Neural progenitor cell (in vitro differentiated cells): ENCODE measurements around the gene NDST1. TPM values are rescaled to one million over a fixed set of nuclear protein-coding genes. Genes with fewer than 3 reads are reported as not detected.

ENCODE experiments used
- DNase-seq: peaks from one replicate; pipeline ENCODE4 v3.0.0-alpha.2; 2016; ENCODE audit warnings: low spot score
- H2AFZ ChIP-seq: fragments of 200-600 bp; sonication (generic); replicated peaks from 2 replicates; pipeline ENCODE4 v1.6.1; 2016; ENCODE audit warnings: antibody characterized with exemption
- H3F3A ChIP-seq: fragments of 200-600 bp; sonication (generic); 2 replicates; pipeline ENCODE4 v1.6.1; 2016; ENCODE audit warnings: antibody characterized with exemption, low read depth
- H3K27ac ChIP-seq: fragments of 200-600 bp; sonication (generic); 2 replicates; pipeline ENCODE4 v1.5.1; 2016; ENCODE audit warnings: mild to moderate bottlenecking
- H3K27me3 ChIP-seq: fragments of 200-600 bp; sonication (generic); 2 replicates; pipeline ENCODE4 v1.6.1; 2016; ENCODE audit warnings: mild to moderate bottlenecking, moderate library complexity
- H3K36me3 ChIP-seq: fragments of 200-600 bp; sonication (generic); 2 replicates; pipeline ENCODE4 v1.5.1; 2016
- H3K4me1 ChIP-seq: fragments of 200-600 bp; sonication (generic); 2 replicates; pipeline ENCODE4 v1.6.1; 2016; ENCODE audit warnings: mixed run types
- H3K4me2 ChIP-seq: fragments of 200-600 bp; sonication (generic); 2 replicates; pipeline ENCODE4 v1.6.1; 2016
- H3K4me3 ChIP-seq: fragments of 200-600 bp; sonication (generic); 2 replicates; pipeline ENCODE4 v1.5.1; 2016
- H3K79me2 ChIP-seq: fragments of 200-600 bp; sonication (generic); 2 replicates; pipeline ENCODE4 v1.6.1; 2016; ENCODE audit warnings: low read depth
- H3K9ac ChIP-seq: fragments of 200-600 bp; sonication (generic); 2 replicates; pipeline ENCODE4 v1.6.1; 2016
- H3K9me3 ChIP-seq: fragments of 200-600 bp; sonication (generic); 2 replicates; pipeline ENCODE4 v1.5.1; 2016; ENCODE audit warnings: low read depth
- H4K20me1 ChIP-seq: fragments of 200-600 bp; sonication (generic); 2 replicates; pipeline ENCODE4 v1.6.1; 2016; ENCODE audit warnings: low read depth
- H3K27ac Mint-ChIP-seq: 3 replicates; pipeline ENCODE4 v1.8.0; 2021; ENCODE audit warnings: mixed read lengths
- H3K27me3 Mint-ChIP-seq: 2 replicates; pipeline ENCODE4 v1.8.0; 2022; ENCODE audit warnings: low read depth, mild to moderate bottlenecking, inconsistent platforms, moderate library complexity, mixed read lengths; ENCODE audit not compliant: insufficient read depth
- H3K36me3 Mint-ChIP-seq: 3 replicates; pipeline ENCODE4 v1.8.0; 2021; ENCODE audit warnings: mixed read lengths
- H3K4me1 Mint-ChIP-seq: 3 replicates; pipeline ENCODE4 v1.8.0; 2021; ENCODE audit warnings: mixed read lengths
- H3K4me3 Mint-ChIP-seq: 3 replicates; pipeline ENCODE4 v1.8.0; 2021; ENCODE audit warnings: mild to moderate bottlenecking, moderate library complexity, mixed read lengths
- H3K9me3 Mint-ChIP-seq: 3 replicates; pipeline ENCODE4 v1.8.0; 2020; ENCODE audit warnings: mixed read lengths
- CTCF ChIP-seq: fragments of 200-600 bp; sonication (generic); IDR thresholded peaks from 2 replicates; pipeline ENCODE4 v1.5.1; 2017; ENCODE audit warnings: antibody characterized with exemption, mild to moderate bottlenecking
- EZH2 ChIP-seq: fragments of 200-600 bp; sonication (generic); IDR thresholded peaks from 2 replicates; pipeline ENCODE4 v1.6.1; 2017; ENCODE audit warnings: antibody characterized with exemption, mild to moderate bottlenecking, moderate library complexity
- EZH2phosphoT487 ChIP-seq: fragments of 200-600 bp; sonication (generic); IDR thresholded peaks from 2 replicates; pipeline ENCODE4 v1.6.1; 2017; ENCODE audit warnings: antibody characterized with exemption
- total RNA-seq: library from RNA; depleted of rRNA; stranded (reverse); fragments of >200 nt; gene quantifications from 2 replicates; pipeline ENCODE4 v1.2.3, GENCODE V29; 2015; ENCODE audit warnings: low replicate concordance

The NDST1 gene
- total RNA-seq, 1 donor from 2014 or later = 22.9 TPM

DNA sequence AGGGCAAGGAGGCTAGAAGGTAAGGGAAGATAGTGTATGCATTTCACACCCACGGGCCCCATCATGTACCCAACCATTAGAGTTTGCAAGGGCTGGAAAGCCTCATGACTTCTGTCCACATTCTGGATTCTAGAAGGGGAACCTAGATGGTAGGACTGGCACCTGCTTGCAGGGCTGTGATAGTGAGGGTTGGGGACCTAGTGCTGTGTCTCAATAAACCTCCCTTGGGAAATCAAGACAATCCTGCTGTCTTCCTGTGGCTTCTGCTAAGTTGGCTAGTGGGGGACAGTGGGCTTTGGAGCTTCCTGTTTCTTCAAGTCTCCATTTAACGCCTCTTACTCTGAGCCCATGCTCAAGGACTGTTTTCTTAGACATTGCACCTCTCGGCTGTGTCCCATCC lies 88.9 kb downstream of the NDST1 start:
- no peaks in the 10 kb centered on the region for H3K27me3 ChIP-seq
- peaks cover 29% of the 10 kb centered on the region for H3K4me1 Mint-ChIP-seq
- no peak overlapping the region for H3K27ac Mint-ChIP-seq
- H3K9ac ChIP-seq = no peak overlapping the region
- no peaks in the 10 kb centered on the region for H3K9me3 Mint-ChIP-seq
- no peak overlapping the region for H3K27ac ChIP-seq
- no peak for DNase-seq
- H3K4me2 ChIP-seq = no peak overlapping the region
- TF ChIP-seq CTCF = no peak
- no peak for TF ChIP-seq EZH2
- H3F3A ChIP-seq = no peaks in the 10 kb centered on the region
- H3K9me3 ChIP-seq = no peaks in the 10 kb centered on the region
- peaks cover 6% of the 10 kb centered on the region for H3K27me3 Mint-ChIP-seq
- H3K36me3 ChIP-seq = no peaks in the 10 kb centered on the region
- no peaks in the 10 kb centered on the region for H4K20me1 ChIP-seq
- H2AFZ ChIP-seq = no peak overlapping the region
- peaks cover 15% of the 10 kb centered on the region for H3K4me1 ChIP-seq
- no peak overlapping the region for H3K4me3 ChIP-seq
- no peak overlapping the region for H3K4me3 Mint-ChIP-seq
- H3K79me2 ChIP-seq = no peaks in the 10 kb centered on the region
- no peaks in the 10 kb centered on the region for H3K36me3 Mint-ChIP-seq

DNA sequence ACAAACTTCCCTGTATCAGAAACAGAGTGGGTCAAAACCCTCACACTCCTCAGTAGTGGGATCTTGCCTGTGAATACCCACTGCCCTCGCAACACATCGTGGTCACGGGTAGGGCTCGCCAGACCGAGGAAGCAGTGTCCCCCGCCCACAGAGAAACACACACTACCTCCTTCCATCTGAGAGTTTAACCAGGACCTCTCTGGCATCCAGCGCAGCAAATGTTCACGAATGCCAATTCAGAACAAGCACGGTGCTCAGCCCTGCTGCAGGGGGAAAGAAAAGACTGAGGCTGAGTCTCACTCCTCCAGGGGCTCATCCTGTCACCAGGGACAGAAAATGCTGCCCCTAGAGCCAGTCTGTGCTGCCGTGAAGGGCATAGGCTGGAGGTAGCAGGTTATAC lies 90.1 kb downstream of the NDST1 start:
- no peak for TF ChIP-seq EZH2
- no peak for TF ChIP-seq CTCF
- TF ChIP-seq EZH2phosphoT487 = no peak
- Histone ChIP-seq H3K4me2 (no peak overlapping the region), H3F3A (no peaks in the 10 kb centered on the region), H3K4me3 (no peak overlapping the region), H3K9ac (no peak overlapping the region), H3K27me3 (no peaks in the 10 kb centered on the region), H3K36me3 (no peaks in the 10 kb centered on the region), H3K27ac (no peak overlapping the region), H4K20me1 (no peaks in the 10 kb centered on the region), H2AFZ (no peak overlapping the region), H3K79me2 (no peaks in the 10 kb centered on the region), H3K4me1 (peaks cover 15% of the 10 kb centered on the region), H3K9me3 (no peaks in the 10 kb centered on the region)
- Mint-ChIP-seq H3K27me3 (peaks cover 8% of the 10 kb centered on the region), H3K4me1 (peaks cover 31% of the 10 kb centered on the region), H3K27ac (peak overlapping the region; percentile 75), H3K9me3 (no peaks in the 10 kb centered on the region), H3K4me3 (no peak overlapping the region), H3K36me3 (no peaks in the 10 kb centered on the region)
- DNase-seq = no peak

GRCh38 chr5:150598821-150599273 lies 90.9 kb downstream of the NDST1 start:
- H3K27ac Mint-ChIP-seq = no peak overlapping the region
- no peak for DNase-seq
- H3K4me1 ChIP-seq = peaks cover 15% of the 10 kb centered on the region
- H3K9me3 ChIP-seq = no peaks in the 10 kb centered on the region
- TF ChIP-seq EZH2phosphoT487 = no peak
- no peak for TF ChIP-seq EZH2
- H3K27ac ChIP-seq = no peak overlapping the region
- H3F3A ChIP-seq = no peaks in the 10 kb centered on the region
- H4K20me1 ChIP-seq = no peaks in the 10 kb centered on the region
- H3K4me2 ChIP-seq = no peak overlapping the region
- H3K4me3 ChIP-seq = no peak overlapping the region
- peaks cover 26% of the 10 kb centered on the region for H3K4me1 Mint-ChIP-seq
- peaks cover 8% of the 10 kb centered on the region for H3K27me3 Mint-ChIP-seq
- H3K9me3 Mint-ChIP-seq = no peaks in the 10 kb centered on the region
- no peak overlapping the region for H2AFZ ChIP-seq
- no peak overlapping the region for H3K9ac ChIP-seq
- no peak overlapping the region for H3K4me3 Mint-ChIP-seq
- H3K36me3 ChIP-seq = no peaks in the 10 kb centered on the region
- no peaks in the 10 kb centered on the region for H3K36me3 Mint-ChIP-seq
- no peaks in the 10 kb centered on the region for H3K79me2 ChIP-seq
- no peaks in the 10 kb centered on the region for H3K27me3 ChIP-seq

GRCh38 chr5:150599281-150599680 lies 91.3 kb downstream of the NDST1 start:
- Mint-ChIP-seq H3K9me3 (no peaks in the 10 kb centered on the region), H3K27ac (peak overlapping the region; percentile 53), H3K4me1 (peaks cover 26% of the 10 kb centered on the region), H3K36me3 (no peaks in the 10 kb centered on the region), H3K27me3 (peaks cover 8% of the 10 kb centered on the region), H3K4me3 (no peak overlapping the region)
- Histone ChIP-seq H3K27me3 (no peaks in the 10 kb centered on the region), H4K20me1 (no peaks in the 10 kb centered on the region), H3K4me1 (peaks cover 15% of the 10 kb centered on the region), H3K36me3 (no peaks in the 10 kb centered on the region), H3K9me3 (no peaks in the 10 kb centered on the region), H3K27ac (no peak overlapping the region), H3K4me2 (no peak overlapping the region), H3F3A (no peaks in the 10 kb centered on the region), H3K4me3 (no peak overlapping the region), H3K9ac (no peak overlapping the region), H3K79me2 (no peaks in the 10 kb centered on the region), H2AFZ (no peak overlapping the region)
- no peak for DNase-seq
- no peak for TF ChIP-seq EZH2phosphoT487
- no peak for TF ChIP-seq EZH2
- no peak for TF ChIP-seq CTCF
